ENCODE data around the gene ANKFN1.

The ANKFN1 gene

GRCh38 chr17:56149266-56150036 lies 3.8 kb upstream of the ANKFN1 start:
- no peaks in the 10 kb centered on the region for H4K20me1 ChIP-seq (ENCODE audit: insufficient read depth, low read length)
- H3K9me3 ChIP-seq (replicated peaks; ENCODE audit: insufficient read depth, low read length) = no peaks in the 10 kb centered on the region
- H2AFZ ChIP-seq (ENCODE audit: low read length) = no peak overlapping the region
- no peaks in the 10 kb centered on the region for H3F3A ChIP-seq (ENCODE audit: insufficient read depth, low read length)
- no peaks in the 10 kb centered on the region for H3K27me3 ChIP-seq (replicated peaks; ENCODE audit: insufficient read depth, low read length)
- no peak overlapping the region for H3K9ac ChIP-seq (ENCODE audit: low read length)
- no peaks in the 10 kb centered on the region for H3K36me3 ChIP-seq (replicated peaks; ENCODE audit: insufficient read depth, low read length)
- H3K79me2 ChIP-seq (ENCODE audit: low read length) = no peaks in the 10 kb centered on the region
- no peak for DNase-seq
- H3K27ac ChIP-seq (ENCODE audit: low read length) = no peak overlapping the region
- H3K4me2 ChIP-seq (ENCODE audit: low read depth, low read length) = no peak overlapping the region
- H3K9me2 ChIP-seq (replicated peaks; ENCODE audit: insufficient read depth, low read length) = no peaks in the 10 kb centered on the region
- H3K4me1 ChIP-seq (ENCODE audit: low read length) = no peaks in the 10 kb centered on the region
- TF ChIP-seq EZH2 (optimal IDR thresholded peaks at IDR 0.05; ENCODE audit: low read depth, low read length) = no peak
- TF ChIP-seq EZH2phosphoT487 (IDR thresholded peaks at IDR 0.05; ENCODE audit: low read length) = no peak
- TF ChIP-seq CTCF (IDR thresholded peaks at IDR 0.05; ENCODE audit: low read length) = no peak
- no peak overlapping the region for H3K4me3 ChIP-seq (ENCODE audit: low read length)

DNA sequence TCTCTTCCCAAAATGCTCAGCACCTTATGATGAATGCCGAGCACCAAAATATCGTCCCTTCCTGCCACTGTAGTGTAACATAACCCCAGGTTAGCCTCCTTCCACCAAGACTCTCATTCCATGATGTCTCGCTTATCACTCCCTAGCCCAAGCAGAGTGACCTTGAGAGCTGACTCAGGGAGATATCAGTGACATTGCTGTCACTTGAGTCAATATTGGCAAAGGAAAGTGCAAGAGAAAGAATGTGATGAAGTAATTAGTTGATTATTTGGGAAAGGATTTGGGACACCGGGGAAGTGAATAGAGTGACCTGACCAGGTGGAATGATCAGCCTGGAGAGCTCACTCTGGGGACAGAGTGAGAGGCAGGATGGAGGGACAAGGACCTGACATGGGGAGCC lies 2.6 kb upstream of the ANKFN1 start:
- no peaks in the 10 kb centered on the region for H3F3A ChIP-seq (ENCODE audit: insufficient read depth, low read length)
- H4K20me1 ChIP-seq (ENCODE audit: insufficient read depth, low read length) = no peaks in the 10 kb centered on the region
- H3K27me3 ChIP-seq (replicated peaks; ENCODE audit: insufficient read depth, low read length) = no peaks in the 10 kb centered on the region
- TF ChIP-seq EZH2phosphoT487 (IDR thresholded peaks at IDR 0.05; ENCODE audit: low read length) (no peak), CTCF (IDR thresholded peaks at IDR 0.05; ENCODE audit: low read length) (no peak), EZH2 (optimal IDR thresholded peaks at IDR 0.05; ENCODE audit: low read depth, low read length) (no peak)
- H3K9me3 ChIP-seq (replicated peaks; ENCODE audit: insufficient read depth, low read length) = no peaks in the 10 kb centered on the region
- H3K36me3 ChIP-seq (replicated peaks; ENCODE audit: insufficient read depth, low read length) = no peaks in the 10 kb centered on the region
- no peak overlapping the region for H2AFZ ChIP-seq (ENCODE audit: low read length)
- no peak for DNase-seq
- H3K4me2 ChIP-seq (ENCODE audit: low read depth, low read length) = no peak overlapping the region
- H3K79me2 ChIP-seq (ENCODE audit: low read length) = no peaks in the 10 kb centered on the region
- no peaks in the 10 kb centered on the region for H3K9me2 ChIP-seq (replicated peaks; ENCODE audit: insufficient read depth, low read length)
- no peak overlapping the region for H3K4me3 ChIP-seq (ENCODE audit: low read length)
- H3K4me1 ChIP-seq (ENCODE audit: low read length) = no peaks in the 10 kb centered on the region
- H3K9ac ChIP-seq (ENCODE audit: low read length) = no peak overlapping the region
- H3K27ac ChIP-seq (ENCODE audit: low read length) = no peak overlapping the region

DNA sequence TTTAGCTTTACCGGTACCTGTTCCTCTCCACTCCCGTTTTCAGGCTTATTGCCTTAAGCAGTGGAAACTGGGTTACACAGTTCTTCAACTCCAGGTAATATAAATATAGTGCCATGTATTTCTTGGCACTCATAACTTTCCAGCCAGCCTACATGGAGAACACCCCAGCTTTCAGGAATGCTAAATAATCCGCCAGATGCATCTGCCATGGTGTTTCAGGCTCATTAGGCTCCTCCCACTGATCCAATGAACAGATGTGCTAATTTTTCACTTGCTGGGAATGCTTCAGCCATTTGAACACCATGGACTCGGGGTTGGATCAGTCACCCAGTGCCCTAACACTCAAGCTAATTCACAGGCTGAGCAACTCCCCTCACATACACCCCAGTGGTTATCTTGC lies 4.6 kb downstream of the ANKFN1 start:
- H2AFZ ChIP-seq (ENCODE audit: low read length) = no peak overlapping the region
- H3K9me3 ChIP-seq (replicated peaks; ENCODE audit: insufficient read depth, low read length) = no peaks in the 10 kb centered on the region
- no peaks in the 10 kb centered on the region for H4K20me1 ChIP-seq (ENCODE audit: insufficient read depth, low read length)
- no peaks in the 10 kb centered on the region for H3K4me1 ChIP-seq (ENCODE audit: low read length)
- H3K79me2 ChIP-seq (ENCODE audit: low read length) = no peaks in the 10 kb centered on the region
- H3K27me3 ChIP-seq (replicated peaks; ENCODE audit: insufficient read depth, low read length) = no peaks in the 10 kb centered on the region
- TF ChIP-seq CTCF (IDR thresholded peaks at IDR 0.05; ENCODE audit: low read length) (no peak), EZH2phosphoT487 (IDR thresholded peaks at IDR 0.05; ENCODE audit: low read length) (no peak)
- no peaks in the 10 kb centered on the region for H3K9me2 ChIP-seq (replicated peaks; ENCODE audit: insufficient read depth, low read length)
- H3K4me3 ChIP-seq (ENCODE audit: low read length) = no peak overlapping the region
- no peaks in the 10 kb centered on the region for H3F3A ChIP-seq (ENCODE audit: insufficient read depth, low read length)
- H3K27ac ChIP-seq (ENCODE audit: low read length) = no peak overlapping the region
- no peak for DNase-seq
- no peak overlapping the region for H3K4me2 ChIP-seq (ENCODE audit: low read depth, low read length)
- no peaks in the 10 kb centered on the region for H3K36me3 ChIP-seq (replicated peaks; ENCODE audit: insufficient read depth, low read length)
- H3K9ac ChIP-seq (ENCODE audit: low read length) = no peak overlapping the region

Data from MM.1S (cell line).